Activated B cell treated with CpG ODN at 0.5 μM for 24 hours (primary cell): ENCODE results near the gene TEX48. TPM values are rescaled to one million over a fixed set of nuclear protein-coding genes. Genes with fewer than 3 reads are reported as not detected.

Source experiments
- ATAC-seq: fragments of 200-7000 bp; cut with Tn5 transposase; one replicate; pipeline ENCODE4 v1.10.0; 2021; ENCODE audit warnings: low read depth, mild to moderate bottlenecking, moderate library complexity
- CTCF ChIA-PET: fragments of 350-600 bp; sonication (Branson Sonifier 250); formaldehyde crosslinking; loops from one replicate; lab custom pipeline; 2021; ENCODE audit warnings: antibody characterized with exemption; lab: Charles Lee
- POLR2A ChIA-PET: fragments of 350-600 bp; sonication (Branson Sonifier 250); formaldehyde crosslinking; loops from one replicate; lab custom pipeline; 2021; ENCODE audit warnings: antibody characterized with exemption; lab: Charles Lee
- DNase-seq: peaks from one replicate; pipeline ENCODE4 v3.0.0; 2022
- H3K27ac Mint-ChIP-seq: one replicate; pipeline ENCODE4 v1.8.0; 2020; ENCODE audit warnings: mixed read lengths
- H3K27me3 Mint-ChIP-seq: one replicate; pipeline ENCODE4 v1.8.0; 2021; ENCODE audit warnings: mixed read lengths
- H3K36me3 Mint-ChIP-seq: one replicate; pipeline ENCODE4 v1.8.0; 2021; ENCODE audit warnings: low read depth, mixed read lengths
- H3K4me1 Mint-ChIP-seq: one replicate; pipeline ENCODE4 v1.8.0; 2021; ENCODE audit warnings: mixed read lengths
- H3K4me3 Mint-ChIP-seq: one replicate; pipeline ENCODE4 v1.8.0; 2020; ENCODE audit warnings: mild to moderate bottlenecking, mixed read lengths
- H3K9me3 Mint-ChIP-seq: one replicate; pipeline ENCODE4 v1.8.0; 2020; ENCODE audit warnings: mixed read lengths
- CTCF ChIP-seq: fragments of 200-600 bp; IDR thresholded peaks from one replicate; pipeline ENCODE4 v1.8.0; 2022; ENCODE audit warnings: antibody characterized with exemption, mild to moderate bottlenecking
- intact Hi-C: fragments of 100-400 bp; cut with micrococcal nuclease; formaldehyde crosslinking; loops from one replicate; pipeline ENCODE4 v1.15.1; 2024
- total RNA-seq: library from RNA; stranded (reverse); gene quantifications from 2 replicates; pipeline ENCODE4 v1.2.3, GENCODE V29; 2022

The TEX48 gene
- total RNA-seq, 1 donor from 2014 or later: not detected

GRCh38 chr9:114662081-114662989 is 19.7 kb downstream of the TEX48 start:
- H3K27ac Mint-ChIP-seq: no peak overlapping the region
- H3K27me3 Mint-ChIP-seq: no peaks in the 10 kb centered on the region
- intact Hi-C loops: loop anchor here (1.0 to 5.0 kb wide), 2 partner anchors 352 to 860 kb away; no protein-coding TSS in a partner anchor
- TF ChIP-seq CTCF: peak; percentile 45
- no peaks in the 10 kb centered on the region for H3K9me3 Mint-ChIP-seq
- ATAC-seq (peak; percentile 100), DNase-seq (peak; percentile 37)
- H3K4me3 Mint-ChIP-seq: no peak overlapping the region
- peaks cover 6% of the 10 kb centered on the region for H3K4me1 Mint-ChIP-seq
- peaks cover 11% of the 10 kb centered on the region for H3K36me3 Mint-ChIP-seq
- ChIA-PET POLR2A (no interaction called here), CTCF (interaction anchor here (1.0 to 1.6 kb wide), 5 partner anchors 9 to 352 kb away, joined by 3 to 8 read pairs (median 4); no protein-coding TSS in a partner anchor)

GRCh38 chr9:114657705-114658104 is 24.3 kb downstream of the TEX48 start, which contains the start of gene TEX53:
Gene TEX53, minus strand, starts transcription at chr9:114657805. Its CDS starts 31 bp downstream, at chr9:114657774.
- no peak for DNase-seq
- Mint-ChIP-seq H3K27ac (no peak within 1 kb of the TSS), H3K4me3 (no peak within 1 kb of the TSS), H3K9me3 (no peaks in the 10 kb centered on the region), H3K36me3 (peaks cover 11% of the 10 kb centered on the region), H3K27me3 (no peaks in the 10 kb centered on the region), H3K4me1 (peaks cover 20% of the 10 kb centered on the region)
- intact Hi-C loops: no loop called here
- no peak for TF ChIP-seq CTCF
- ATAC-seq: no peak
- POLR2A ChIA-PET: interaction anchor here (1.2 kb wide), 1 partner anchor 70 kb away, joined by 5 read pairs; the partner anchor contains the start of gene ATP6V1G1
- CTCF ChIA-PET: no interaction called here

- Mint-ChIP-seq H3K4me3 (no peak overlapping the region), H3K36me3 (peaks cover 14% of the 10 kb centered on the region), H3K27me3 (no peaks in the 10 kb centered on the region), H3K9me3 (no peaks in the 10 kb centered on the region), H3K27ac (no peak overlapping the region), H3K4me1 (peaks cover 23% of the 10 kb centered on the region)
- no peak for DNase-seq
- no peak for TF ChIP-seq CTCF
- intact Hi-C loops: no loop called here
- no peak for ATAC-seq
- ChIA-PET POLR2A (interaction anchor here (0.7 kb wide), 1 partner anchor 260 kb away, joined by 3 read pairs; no protein-coding TSS in a partner anchor), CTCF (interaction anchor here (6.5 kb wide), 1 partner anchor 251 kb away, joined by 126 read pairs; no protein-coding TSS in a partner anchor)
Measured at GRCh38 chr9:114656301-114656700, 25.7 kb downstream of the TEX48 start.

- POLR2A ChIA-PET: no interaction called here
Measured at GRCh38 chr9:114655689-114656088, 26.3 kb downstream of the TEX48 start.

More at GRCh38 chr9:114655689-114656088, 26.3 kb downstream of the TEX48 start:
- no peak for TF ChIP-seq CTCF
- no peaks in the 10 kb centered on the region for H3K9me3 Mint-ChIP-seq
- ATAC-seq (no peak), DNase-seq (no peak)
- intact Hi-C loops: no loop called here
- H3K36me3 Mint-ChIP-seq: peaks cover 17% of the 10 kb centered on the region
- peaks cover 23% of the 10 kb centered on the region for H3K4me1 Mint-ChIP-seq
- H3K27ac Mint-ChIP-seq: no peak overlapping the region
- H3K4me3 Mint-ChIP-seq: no peak overlapping the region
- CTCF ChIA-PET: interaction anchor here (1.4 to 6.5 kb wide), 3 partner anchors 117 to 251 kb away, joined by 4 to 126 read pairs (median 96); no protein-coding TSS in a partner anchor
- H3K27me3 Mint-ChIP-seq: no peaks in the 10 kb centered on the region
